Esophagus muscularis mucosa (tissue), 4 donors: ENCODE results near the gene GMFB. TPM values are rescaled to one million over a fixed set of nuclear protein-coding genes. Genes with fewer than 3 reads are reported as not detected.

Experiments used
- DNase-seq: peaks from one replicate; pipeline ENCODE4 v3.0.0-alpha.2; 2017; ENCODE audit errors: extremely low spot score
- H3K27ac ChIP-seq, 4 donors: fragments of 200-600 bp; sonication (generic); replicated peaks in 1 of 4; 1 replicate in 3 of 4; 2 replicates in 1 of 4; pipeline ENCODE4 v1.5.1; 2016 to 2019; ENCODE audit warnings: mild to moderate bottlenecking in 1 of 4
- H3K27me3 ChIP-seq, 4 donors: fragments of 200-600 bp; sonication (generic); one replicate each; pipeline versions ENCODE4 v1.5.1 to v1.6.0; 2016 to 2019
- H3K36me3 ChIP-seq, 4 donors: fragments of 200-600 bp; sonication (generic); one replicate each; pipeline ENCODE4 v1.5.1; 2016 to 2019
- H3K4me1 ChIP-seq, 4 donors: fragments of 200-600 bp; sonication (generic); one replicate each; pipeline ENCODE4 v1.5.1; 2016 to 2019
- H3K4me3 ChIP-seq, 4 donors: fragments of 200-600 bp; sonication (generic); 1 replicate in 2 of 4; 2 replicates in 2 of 4; pipeline ENCODE4 v1.5.1; 2016 to 2019; ENCODE audit warnings: mild to moderate bottlenecking in 4 of 4, moderate library complexity in 1 of 4
- H3K9me3 ChIP-seq, 4 donors: fragments of 200-600 bp; sonication (generic); 1 replicate in 3 of 4; 2 replicates in 1 of 4; pipeline ENCODE4 v1.5.1; 2016 to 2019
- EP300 ChIP-seq: sonication (generic); formaldehyde crosslinking; IDR thresholded peaks from one replicate; pipeline ENCODE4 v1.6.1; 2017; ENCODE audit warnings: antibody characterized with exemption
- POLR2A ChIP-seq: fragments of 450-650 bp; IDR thresholded peaks from one replicate; pipeline ENCODE4 v1.6.1; 2017; ENCODE audit warnings: antibody characterized with exemption, moderate library complexity, mild to moderate bottlenecking, low read depth
- POLR2AphosphoS5 ChIP-seq, 2 donors: sonication (generic); formaldehyde crosslinking; IDR thresholded peaks; one replicate each; pipeline ENCODE4 v1.6.1; 2017; ENCODE audit warnings: antibody characterized with exemption in 2 of 2
- WGBS: methylation state at CpG from one replicate; pipeline ENCODE4 v1.1.5; 2018; 5-methylcytosine and 5-hydroxymethylcytosine counted together
- intact Hi-C: fragments of 100-400 bp; cut with DNase I; formaldehyde crosslinking; loops from one replicate; pipeline ENCODE4 v1.15.1; 2023
- total RNA-seq, 4 donors: library from RNA; depleted of rRNA; stranded (reverse); fragments of >200 nt; gene quantifications; one replicate each; pipeline versions ENCODE4 v1.1.0 to v1.2.1, GENCODE V29; 2016
- TF ChIP-seq, protein P1 (sequence below), 3 experiments: fragments of 200-600 bp in 2 of 3; fragments of 450-650 bp in 1 of 3; sonication (generic) in 2 of 3; IDR thresholded peaks; one replicate each; pipeline ENCODE4 v1.5.1; 2017 to 2019; ENCODE audit warnings: antibody characterized with exemption in 3 of 3, mild to moderate bottlenecking in 2 of 3, moderate library complexity in 1 of 3

The GMFB gene
- total RNA-seq, 4 donors from 2014 or later = 21.4 to 49.4 (median 43.7) TPM

DNA sequence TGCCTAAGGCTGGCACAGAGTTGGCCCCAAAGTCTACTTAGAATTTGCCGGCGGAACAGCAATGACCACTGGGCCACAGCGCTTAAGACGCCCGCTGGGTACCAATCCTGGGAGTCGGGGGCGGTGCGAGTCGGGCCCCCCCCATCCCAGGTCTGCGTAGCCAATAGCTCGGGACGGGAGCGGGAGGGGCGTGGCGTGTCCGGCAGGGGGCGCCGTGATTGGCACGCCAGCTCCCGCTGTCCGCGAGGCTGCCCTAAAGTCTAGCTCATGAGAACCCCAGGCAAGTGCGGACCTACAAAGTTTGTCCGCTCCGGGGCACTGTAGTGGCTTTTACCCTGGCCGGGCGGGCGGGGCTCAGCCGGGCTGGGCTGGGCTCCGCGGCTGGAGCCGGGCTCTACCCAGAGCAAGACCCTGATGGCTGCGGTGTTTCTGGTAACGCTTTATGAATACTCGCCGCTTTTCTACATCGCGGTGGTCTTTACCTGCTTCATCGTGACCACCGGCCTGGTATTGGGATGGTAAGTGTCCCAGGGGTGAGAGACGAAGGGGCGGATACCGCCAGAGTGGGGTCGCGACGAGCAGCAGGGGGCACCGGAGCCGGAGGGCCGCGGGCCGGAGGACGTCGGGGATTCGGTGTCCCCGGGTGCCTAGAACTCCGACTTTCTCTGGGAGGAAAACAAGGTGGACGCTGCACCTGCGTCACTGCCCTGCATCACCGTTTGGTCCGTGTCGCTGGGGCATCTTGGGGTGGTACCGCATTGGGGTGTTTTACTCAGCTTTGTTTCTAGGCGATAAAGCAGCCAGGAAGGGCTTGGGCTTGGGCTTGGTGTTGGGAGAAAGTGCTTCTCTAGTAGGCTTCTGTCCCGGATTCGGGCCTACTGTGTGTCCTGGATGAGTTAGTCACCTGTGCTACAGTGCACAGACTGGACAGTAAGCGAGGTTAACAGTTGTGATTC is 21.0 kb upstream of the GMFB start, which contains the start of gene CGRRF1:
TSS of gene CGRRF1 (plus strand) at position 361 of the 956 bp plus-strand sequence. CDS start at position 415, 54 bp downstream.
- peak; percentile 91 to 96 for TF ChIP-seq POLR2AphosphoS5 (IDR thresholded peaks at IDR 0.05)
- TF ChIP-seq EP300 = no peak
- TF ChIP-seq, protein P1, sequence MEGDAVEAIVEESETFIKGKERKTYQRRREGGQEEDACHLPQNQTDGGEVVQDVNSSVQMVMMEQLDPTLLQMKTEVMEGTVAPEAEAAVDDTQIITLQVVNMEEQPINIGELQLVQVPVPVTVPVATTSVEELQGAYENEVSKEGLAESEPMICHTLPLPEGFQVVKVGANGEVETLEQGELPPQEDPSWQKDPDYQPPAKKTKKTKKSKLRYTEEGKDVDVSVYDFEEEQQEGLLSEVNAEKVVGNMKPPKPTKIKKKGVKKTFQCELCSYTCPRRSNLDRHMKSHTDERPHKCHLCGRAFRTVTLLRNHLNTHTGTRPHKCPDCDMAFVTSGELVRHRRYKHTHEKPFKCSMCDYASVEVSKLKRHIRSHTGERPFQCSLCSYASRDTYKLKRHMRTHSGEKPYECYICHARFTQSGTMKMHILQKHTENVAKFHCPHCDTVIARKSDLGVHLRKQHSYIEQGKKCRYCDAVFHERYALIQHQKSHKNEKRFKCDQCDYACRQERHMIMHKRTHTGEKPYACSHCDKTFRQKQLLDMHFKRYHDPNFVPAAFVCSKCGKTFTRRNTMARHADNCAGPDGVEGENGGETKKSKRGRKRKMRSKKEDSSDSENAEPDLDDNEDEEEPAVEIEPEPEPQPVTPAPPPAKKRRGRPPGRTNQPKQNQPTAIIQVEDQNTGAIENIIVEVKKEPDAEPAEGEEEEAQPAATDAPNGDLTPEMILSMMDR (IDR thresholded peaks at IDR 0.05) = peak; percentile 73 to 85 (median 79)
- TF ChIP-seq POLR2A = peak; percentile 35
- H3K9me3 ChIP-seq = no peaks in the 10 kb centered on the region
- peak; percentile 99 for DNase-seq
- peaks cover 0 to 3% (median 0%) of the 10 kb centered on the region in 4 donors for H3K36me3 ChIP-seq
- H3K4me1 ChIP-seq = peaks cover 19 to 42% (median 30%) of the 10 kb centered on the region in 4 donors
- no peaks in the 10 kb centered on the region for H3K27me3 ChIP-seq
- peak within 1 kb of the TSS; percentile 83 to 87 (median 86) for H3K27ac ChIP-seq
- peak within 1 kb of the TSS; percentile 77 to 93 (median 84) for H3K4me3 ChIP-seq
- intact Hi-C loops = loop anchor here (2.0 kb wide), 1 partner anchor 21 kb away; the partner anchor contains the start of gene GMFB
- WGBS = 0% methylated on average over 27 of the region's 66 CpGs

DNA sequence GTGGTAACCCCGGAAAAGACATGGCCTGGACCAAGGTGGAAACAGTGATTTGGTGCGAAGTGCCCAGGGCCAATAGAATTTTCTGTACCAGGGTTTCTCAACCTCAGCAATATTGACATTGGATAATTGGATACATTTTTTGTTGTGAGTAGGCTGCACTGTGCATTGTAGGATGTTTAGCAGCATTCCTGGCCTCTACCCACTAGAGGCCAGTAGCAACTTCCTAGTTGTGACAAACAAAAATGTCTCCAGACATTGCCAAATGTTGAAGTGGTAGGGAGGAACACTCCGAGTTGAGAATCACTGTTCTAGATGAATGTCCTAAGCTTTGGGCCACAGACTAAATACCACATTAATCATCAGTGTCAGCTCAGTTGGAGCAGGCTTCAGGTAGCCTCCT is 14.7 kb upstream of the GMFB start:
- Histone ChIP-seq H3K27ac (no peak overlapping the region), H3K36me3 (no peaks in the 10 kb centered on the region), H3K4me3 (no peak overlapping the region), H3K9me3 (no peaks in the 10 kb centered on the region), H3K4me1 (no peaks in the 10 kb centered on the region), H3K27me3 (peaks cover 0 to 5% (median 0%) of the 10 kb centered on the region in 4 donors)
- intact Hi-C loops = no loop called here
- TF ChIP-seq, protein P1 (IDR thresholded peaks at IDR 0.05) = no peak
- no peak for TF ChIP-seq POLR2AphosphoS5 (IDR thresholded peaks at IDR 0.05)
- TF ChIP-seq EP300 = no peak
- TF ChIP-seq POLR2A = no peak
- WGBS = 79% methylated on average over 3 of the region's 3 CpGs
- no peak for DNase-seq

DNA sequence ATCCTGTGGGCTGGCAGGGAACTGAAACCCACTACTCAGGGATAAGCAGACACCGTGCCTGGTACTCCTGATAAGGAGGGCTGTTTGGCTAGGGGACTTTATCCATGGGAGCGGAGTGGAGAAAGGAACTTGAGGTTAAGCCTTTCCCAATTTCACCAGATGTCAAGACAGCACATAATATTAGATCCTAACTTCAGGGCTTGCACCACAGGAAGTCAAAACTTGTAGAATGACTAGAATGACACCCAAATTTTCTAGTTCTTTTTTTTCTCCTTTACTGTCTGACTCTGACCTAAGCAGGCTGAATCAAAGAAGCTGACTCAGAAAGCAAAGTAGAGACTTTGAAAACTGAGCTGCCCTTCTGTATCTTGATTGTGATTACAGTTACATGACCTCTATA is 13.8 kb upstream of the GMFB start:
- WGBS = 60% methylated on average over 2 of the region's 2 CpGs
- no peaks in the 10 kb centered on the region for H3K36me3 ChIP-seq
- intact Hi-C loops = no loop called here
- TF ChIP-seq, protein P1 (IDR thresholded peaks at IDR 0.05) = no peak
- no peak for TF ChIP-seq POLR2A
- TF ChIP-seq EP300 = no peak
- TF ChIP-seq POLR2AphosphoS5 (IDR thresholded peaks at IDR 0.05) = no peak
- no peak overlapping the region for H3K4me3 ChIP-seq
- H3K27ac ChIP-seq = no peak overlapping the region
- H3K4me1 ChIP-seq = no peaks in the 10 kb centered on the region
- no peak for DNase-seq
- H3K27me3 ChIP-seq = peaks cover 0 to 5% (median 0%) of the 10 kb centered on the region in 4 donors
- H3K9me3 ChIP-seq = no peaks in the 10 kb centered on the region

DNA sequence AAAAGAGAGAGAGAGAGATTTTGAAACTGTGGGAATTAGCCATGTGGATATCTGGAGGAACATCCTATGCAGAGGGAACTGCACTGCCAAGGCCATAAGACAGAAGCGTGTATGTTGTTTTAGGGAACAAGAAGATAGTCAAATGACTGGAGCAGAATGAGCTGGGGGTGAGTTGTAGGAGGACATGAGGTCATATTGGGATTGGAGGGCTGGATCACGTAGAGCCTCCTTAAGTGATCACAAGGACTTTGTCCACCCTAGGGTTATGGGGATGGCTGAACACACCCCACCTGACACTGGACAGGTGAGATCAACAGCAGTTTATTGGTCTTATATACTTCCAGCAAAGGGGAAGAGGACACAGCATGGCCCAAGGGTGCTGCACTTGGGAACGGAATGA is 12.7 kb upstream of the GMFB start:
- intact Hi-C loops = no loop called here

More for the DNA sequence above, 12.7 kb upstream of the GMFB start:
- no peak overlapping the region for H3K4me3 ChIP-seq
- no peaks in the 10 kb centered on the region for H3K36me3 ChIP-seq
- DNase-seq = no peak
- no peaks in the 10 kb centered on the region for H3K4me1 ChIP-seq
- no peaks in the 10 kb centered on the region for H3K9me3 ChIP-seq
- H3K27ac ChIP-seq = no peak overlapping the region
- no peak for TF ChIP-seq POLR2AphosphoS5 (IDR thresholded peaks at IDR 0.05)
- TF ChIP-seq, protein P1 (IDR thresholded peaks at IDR 0.05) = no peak
- TF ChIP-seq POLR2A = no peak
- no peak for TF ChIP-seq EP300
- WGBS = 92% methylated on average over 3 of the region's 3 CpGs
- peaks cover 0 to 5% (median 0%) of the 10 kb centered on the region in 4 donors for H3K27me3 ChIP-seq
